Regular cardiac myocyte (primary cell): Measurements from ENCODE around the gene KCNAB1. TPM values are rescaled to one million over a fixed set of nuclear protein-coding genes. Genes with fewer than 3 reads are reported as not detected.

Experiments
- total RNA-seq: library from RNA; depleted of rRNA; stranded (reverse); fragments of >200 nt; gene quantifications from 2 replicates; pipeline ENCODE4 v1.2.3, GENCODE V29; 2014

Gene KCNAB1
- 0.19 and 4.8 TPM in 2 replicates for total RNA-seq

GRCh38 chr3:156120528-156121251 lies at the start of gene KCNAB1:
Gene KCNAB1, plus strand, starts transcription at chr3:156120578.

GRCh38 chr3:156554842-156555687 lies 434.7 kb downstream of the KCNAB1 start, which contains the start of gene SSR3:
Gene SSR3, minus strand, starts transcription at chr3:156555117. Its CDS starts 28 bp downstream, at chr3:156555089.

Other genes with a start within 250 kb of the KCNAB1 start
- gene GMPS, start 249.9 kb upstream of the KCNAB1 start, total RNA-seq, result 46.2 and 95.7 TPM in 2 replicates